ENCODE data around the gene MARS1. TPM values are rescaled to one million over a fixed set of nuclear protein-coding genes. Genes with fewer than 3 reads are reported as not detected.

Gene MARS1
- total and polyA plus RNA-seq, 2 experiments from 2014 or later, result 117 to 147 TPM

- Histone ChIP-seq H4K20me1 (ENCODE audit: insufficient read depth, poor library complexity, severe bottlenecking) (no peaks in the 10 kb centered on the region), H3K79me2 (no peaks in the 10 kb centered on the region), H3K27me3 (no peaks in the 10 kb centered on the region), H3K36me3 (replicated peaks; ENCODE audit: insufficient read depth, low read depth) (no peaks in the 10 kb centered on the region), H3K9me2 (replicated peaks; ENCODE audit: insufficient read depth) (no peaks in the 10 kb centered on the region), H2AFZ (no peak overlapping the region), H3K4me3 (no peak overlapping the region), H3K27ac (no peak overlapping the region), H3K9me3 (ENCODE audit: low read depth) (no peaks in the 10 kb centered on the region), H3K4me1 (ENCODE audit: insufficient read depth) (no peaks in the 10 kb centered on the region), H3K4me2 (no peak overlapping the region)
- no peak for DNase-seq (ENCODE audit: low spot score)
- 95% methylated on average over 12 of the region's 12 CpGs for WGBS (ENCODE audit: low lambda C conversion rate, missing lambda C conversion rate)
- no peak for TF ChIP-seq EZH2phosphoT487 (IDR thresholded peaks at IDR 0.05; ENCODE audit: low read depth, severe bottlenecking, unreplicated experiment)
- TF ChIP-seq, protein P1, sequence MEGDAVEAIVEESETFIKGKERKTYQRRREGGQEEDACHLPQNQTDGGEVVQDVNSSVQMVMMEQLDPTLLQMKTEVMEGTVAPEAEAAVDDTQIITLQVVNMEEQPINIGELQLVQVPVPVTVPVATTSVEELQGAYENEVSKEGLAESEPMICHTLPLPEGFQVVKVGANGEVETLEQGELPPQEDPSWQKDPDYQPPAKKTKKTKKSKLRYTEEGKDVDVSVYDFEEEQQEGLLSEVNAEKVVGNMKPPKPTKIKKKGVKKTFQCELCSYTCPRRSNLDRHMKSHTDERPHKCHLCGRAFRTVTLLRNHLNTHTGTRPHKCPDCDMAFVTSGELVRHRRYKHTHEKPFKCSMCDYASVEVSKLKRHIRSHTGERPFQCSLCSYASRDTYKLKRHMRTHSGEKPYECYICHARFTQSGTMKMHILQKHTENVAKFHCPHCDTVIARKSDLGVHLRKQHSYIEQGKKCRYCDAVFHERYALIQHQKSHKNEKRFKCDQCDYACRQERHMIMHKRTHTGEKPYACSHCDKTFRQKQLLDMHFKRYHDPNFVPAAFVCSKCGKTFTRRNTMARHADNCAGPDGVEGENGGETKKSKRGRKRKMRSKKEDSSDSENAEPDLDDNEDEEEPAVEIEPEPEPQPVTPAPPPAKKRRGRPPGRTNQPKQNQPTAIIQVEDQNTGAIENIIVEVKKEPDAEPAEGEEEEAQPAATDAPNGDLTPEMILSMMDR (IDR thresholded peaks at IDR 0.05; ENCODE audit: poor library complexity), result no peak
- TF ChIP-seq EZH2 (IDR thresholded peaks at IDR 0.05; ENCODE audit: borderline replicate concordance), result no peak
Observed at GRCh38 chr12:57497223-57498131, 9.6 kb downstream of the MARS1 start.

GRCh38 chr12:57498132-57498502 is 10.2 kb downstream of the MARS1 start:
- H3K36me3 ChIP-seq (replicated peaks; ENCODE audit: insufficient read depth, low read depth), result no peaks in the 10 kb centered on the region
- H3K27me3 ChIP-seq, result no peaks in the 10 kb centered on the region
- no peaks in the 10 kb centered on the region for H4K20me1 ChIP-seq (ENCODE audit: insufficient read depth, poor library complexity, severe bottlenecking)
- H3K4me2 ChIP-seq, result no peak overlapping the region
- DNase-seq (ENCODE audit: low spot score), result no peak
- H2AFZ ChIP-seq, result no peak overlapping the region
- no peaks in the 10 kb centered on the region for H3K9me3 ChIP-seq (ENCODE audit: low read depth)
- no peak overlapping the region for H3K4me3 ChIP-seq
- H3K27ac ChIP-seq, result no peak overlapping the region
- no peak for TF ChIP-seq EZH2 (IDR thresholded peaks at IDR 0.05; ENCODE audit: borderline replicate concordance)
- TF ChIP-seq EZH2phosphoT487 (IDR thresholded peaks at IDR 0.05; ENCODE audit: low read depth, severe bottlenecking, unreplicated experiment), result no peak
- TF ChIP-seq, protein P1 (IDR thresholded peaks at IDR 0.05; ENCODE audit: poor library complexity), result no peak
- no peaks in the 10 kb centered on the region for H3K79me2 ChIP-seq
- no peaks in the 10 kb centered on the region for H3K9me2 ChIP-seq (replicated peaks; ENCODE audit: insufficient read depth)
- 89% methylated on average over 9 of the region's 9 CpGs for WGBS (ENCODE audit: low lambda C conversion rate, missing lambda C conversion rate)
- H3K4me1 ChIP-seq (ENCODE audit: insufficient read depth), result no peaks in the 10 kb centered on the region

DNA sequence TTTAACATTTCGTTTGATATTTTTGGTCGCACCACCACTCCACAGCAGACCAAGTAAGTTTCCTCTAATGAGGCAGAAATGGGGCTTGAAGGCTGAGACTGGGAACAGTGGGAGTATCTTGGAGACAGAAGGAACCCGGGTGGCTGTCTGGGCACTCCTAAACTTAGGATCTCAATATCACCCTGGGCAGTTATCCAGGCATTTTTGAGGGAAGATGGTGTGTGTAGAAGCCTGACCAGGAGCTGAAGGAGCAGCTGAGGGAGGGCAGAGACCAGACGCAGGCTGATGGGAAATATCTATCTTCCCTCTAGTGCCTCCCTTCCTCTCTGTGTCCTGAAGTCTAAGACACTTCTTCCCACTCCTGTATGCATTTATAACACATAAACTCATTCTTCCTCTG is 10.7 kb downstream of the MARS1 start:
- 100% methylated on average over 4 of the region's 4 CpGs for WGBS (ENCODE audit: low lambda C conversion rate, missing lambda C conversion rate)
- Histone ChIP-seq H2AFZ (no peak overlapping the region), H4K20me1 (ENCODE audit: insufficient read depth, poor library complexity, severe bottlenecking) (no peaks in the 10 kb centered on the region), H3K4me3 (no peak overlapping the region), H3K4me1 (ENCODE audit: insufficient read depth) (no peaks in the 10 kb centered on the region), H3K9me2 (replicated peaks; ENCODE audit: insufficient read depth) (no peaks in the 10 kb centered on the region), H3K79me2 (no peaks in the 10 kb centered on the region), H3K36me3 (replicated peaks; ENCODE audit: insufficient read depth, low read depth) (no peaks in the 10 kb centered on the region), H3K27me3 (no peaks in the 10 kb centered on the region), H3K4me2 (no peak overlapping the region), H3K27ac (no peak overlapping the region), H3K9me3 (ENCODE audit: low read depth) (no peaks in the 10 kb centered on the region)
- TF ChIP-seq, protein P1 (IDR thresholded peaks at IDR 0.05; ENCODE audit: poor library complexity), result no peak
- TF ChIP-seq EZH2 (IDR thresholded peaks at IDR 0.05; ENCODE audit: borderline replicate concordance) (no peak), EZH2phosphoT487 (IDR thresholded peaks at IDR 0.05; ENCODE audit: low read depth, severe bottlenecking, unreplicated experiment) (no peak)
- DNase-seq (ENCODE audit: low spot score), result no peak

Data from hepatocyte (in vitro differentiated cells).